HepG2 (cell line): ENCODE results near the gene SLC2A2. TPM values are rescaled to one million over a fixed set of nuclear protein-coding genes. Genes with fewer than 3 reads are reported as not detected.

Source experiments
- KAT7 ChIP-seq: IDR thresholded peaks from 2 replicates; pipeline ENCODE4 v1.6.1; 2018; ENCODE audit warnings: borderline replicate concordance, missing compliant biosample characterization
- MLLT10 ChIP-seq: sonication (generic); formaldehyde crosslinking; IDR thresholded peaks from 2 replicates; pipeline ENCODE4 v1.4.0; 2020; ENCODE audit warnings: missing genetic modification reagents
- SNAPC2 ChIP-seq: sonication (generic); formaldehyde crosslinking; IDR thresholded peaks from 2 replicates; pipeline ENCODE4 v1.8.1; 2022; ENCODE audit warnings: mild to moderate bottlenecking, missing genetic modification reagents
- ZBED4 ChIP-seq: sonication (generic); formaldehyde crosslinking; IDR thresholded peaks from 2 replicates; pipeline ENCODE4 v1.4.0; 2020; ENCODE audit warnings: missing genetic modification reagents, borderline replicate concordance
- ZBTB10 ChIP-seq: sonication (generic); formaldehyde crosslinking; IDR thresholded peaks from 2 replicates; pipeline ENCODE4 v1.4.0; 2020; ENCODE audit warnings: missing genetic modification reagents, borderline replicate concordance
- ZBTB42 ChIP-seq: sonication (generic); formaldehyde crosslinking; IDR thresholded peaks from 2 replicates; pipeline ENCODE4 v1.5.0; 2020; ENCODE audit warnings: mild to moderate bottlenecking, missing genetic modification reagents
- ZNF12 ChIP-seq: sonication (generic); formaldehyde crosslinking; IDR thresholded peaks from 2 replicates; pipeline ENCODE4 v1.5.0; 2020; ENCODE audit warnings: missing genetic modification reagents
- ZNF567 ChIP-seq: sonication (generic); formaldehyde crosslinking; IDR thresholded peaks from 2 replicates; pipeline ENCODE4 v1.8.1; 2023; ENCODE audit warnings: mild to moderate bottlenecking, missing genetic modification reagents, borderline replicate concordance
- ZNF674 ChIP-seq: sonication (generic); formaldehyde crosslinking; IDR thresholded peaks from 2 replicates; pipeline ENCODE4 v1.5.0; 2020; ENCODE audit warnings: low read depth, mild to moderate bottlenecking, missing genetic modification reagents
- polyA plus RNA-seq, 8 experiments: library from polyadenylated mRNA; depleted of rRNA in 3 of 8; stranded (reverse) in 7 of 8; unstranded in 1 of 8; fragments of >200 nt; fragmentation: Illumina TruSeq in 4 of 8; extraction: Trizol in 4 of 8; gene quantifications; 2 replicates each; pipeline versions ENCODE4 v1.2.1 to v1.2.3, GENCODE V29; 2011 to 2016; ENCODE audit warnings: low read depth in 4 of 8, missing spikeins in 1 of 8, mixed read lengths in 1 of 8; ENCODE audit not compliant: insufficient read depth in 1 of 8
- total RNA-seq, 5 experiments: library from RNA; depleted of rRNA; stranded (reverse); fragments of >200 nt; fragmentation: Illumina TruSeq; extraction: Trizol; gene quantifications; 2 replicates each; pipeline ENCODE4 v1.2.3, GENCODE V29; 2016; ENCODE audit warnings: low read depth in 1 of 5
- TF ChIP-seq, protein P1 (sequence below), 2 experiments: sonication (generic) in 1 of 2; formaldehyde crosslinking in 1 of 2; IDR thresholded peaks; 2 replicates each; pipeline versions ENCODE4 v1.6.1 to v1.9.0; 2014 to 2022; ENCODE audit warnings: antibody characterized with exemption in 1 of 2, borderline replicate concordance in 1 of 2, inconsistent platforms in 1 of 2, low read depth in 1 of 2, missing genetic modification reagents in 1 of 2
- TF ChIP-seq, protein P2 (sequence below): sonication (generic); formaldehyde crosslinking; IDR thresholded peaks from 2 replicates; pipeline ENCODE4 v1.4.0; 2020; ENCODE audit warnings: missing genetic modification reagents

The SLC2A2 gene
- total and polyA plus RNA-seq, 2 of the 13 experiments (the other 11 are each of a cell fraction or from before 2014, with no cell fraction given), result 19.5 to 23.2 TPM

DNA sequence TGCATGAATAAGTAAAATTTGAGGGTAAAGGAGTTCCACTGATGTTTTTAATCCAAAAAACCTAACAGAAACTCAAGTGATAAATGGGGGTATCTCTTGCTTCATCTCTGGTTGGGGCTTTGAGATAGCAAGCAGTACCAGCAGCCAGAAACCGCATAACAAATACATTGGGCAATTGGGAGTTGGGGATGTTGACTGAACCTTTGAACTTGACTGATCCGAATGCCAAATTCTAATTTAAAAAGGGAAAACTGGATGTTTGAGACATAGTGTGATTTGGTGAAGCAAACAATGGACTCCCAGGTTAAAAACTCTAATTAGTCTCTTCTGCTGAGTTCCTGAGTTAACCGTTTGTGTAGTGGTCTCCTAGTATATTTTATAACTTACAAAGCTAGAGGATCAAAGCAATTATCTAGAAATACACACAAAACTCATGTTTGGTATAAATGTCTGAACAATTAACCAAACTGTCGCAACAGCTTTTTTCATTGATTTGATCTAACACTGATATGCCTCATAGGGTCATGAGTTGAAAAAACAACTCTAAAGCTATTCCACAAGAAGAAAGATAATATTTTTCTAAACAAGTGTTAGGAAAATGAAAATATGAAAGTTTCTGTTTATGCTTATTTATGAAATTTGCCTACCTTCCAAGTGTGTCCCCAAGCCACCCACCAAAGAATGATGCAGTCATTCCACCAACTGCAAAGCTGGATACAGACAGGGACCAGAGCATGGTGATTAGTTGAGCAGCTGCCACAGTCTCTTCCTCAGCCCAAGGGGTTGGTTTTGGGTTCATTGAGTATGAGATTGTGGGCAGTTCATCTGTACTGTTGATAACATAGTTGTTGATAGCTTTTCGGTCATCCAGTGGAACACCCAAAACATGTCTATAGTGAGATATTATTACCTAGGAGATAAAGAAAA is 12.4 kb downstream of the SLC2A2 start (continued):
- TF ChIP-seq ZBED4 (peak; percentile 62; the same call in 1 of the 2 replicates), ZNF674 (CRISPR knock-in tag) (no peak), ZBTB42 (no peak), ZBTB10 (CRISPR knock-in tag) (peak; percentile 71; the same call in 1 of the 2 replicates), SNAPC2 (CRISPR knock-in tag) (no peak), MLLT10 (no peak), ZNF12 (peak; percentile 75; the same call in 1 of the 2 replicates), ZNF567 (no peak), KAT7 (CRISPR knock-in tag) (0 out of 2 replicates have a peak, but pooled peaks have one; percentile 37)
- TF ChIP-seq, protein P1, sequence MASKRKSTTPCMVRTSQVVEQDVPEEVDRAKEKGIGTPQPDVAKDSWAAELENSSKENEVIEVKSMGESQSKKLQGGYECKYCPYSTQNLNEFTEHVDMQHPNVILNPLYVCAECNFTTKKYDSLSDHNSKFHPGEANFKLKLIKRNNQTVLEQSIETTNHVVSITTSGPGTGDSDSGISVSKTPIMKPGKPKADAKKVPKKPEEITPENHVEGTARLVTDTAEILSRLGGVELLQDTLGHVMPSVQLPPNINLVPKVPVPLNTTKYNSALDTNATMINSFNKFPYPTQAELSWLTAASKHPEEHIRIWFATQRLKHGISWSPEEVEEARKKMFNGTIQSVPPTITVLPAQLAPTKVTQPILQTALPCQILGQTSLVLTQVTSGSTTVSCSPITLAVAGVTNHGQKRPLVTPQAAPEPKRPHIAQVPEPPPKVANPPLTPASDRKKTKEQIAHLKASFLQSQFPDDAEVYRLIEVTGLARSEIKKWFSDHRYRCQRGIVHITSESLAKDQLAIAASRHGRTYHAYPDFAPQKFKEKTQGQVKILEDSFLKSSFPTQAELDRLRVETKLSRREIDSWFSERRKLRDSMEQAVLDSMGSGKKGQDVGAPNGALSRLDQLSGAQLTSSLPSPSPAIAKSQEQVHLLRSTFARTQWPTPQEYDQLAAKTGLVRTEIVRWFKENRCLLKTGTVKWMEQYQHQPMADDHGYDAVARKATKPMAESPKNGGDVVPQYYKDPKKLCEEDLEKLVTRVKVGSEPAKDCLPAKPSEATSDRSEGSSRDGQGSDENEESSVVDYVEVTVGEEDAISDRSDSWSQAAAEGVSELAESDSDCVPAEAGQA (IDR thresholded peaks at IDR 0.05; ENCODE audit: low read depth), result no peak
- TF ChIP-seq, protein P1 (CRISPR knock-in tag; IDR thresholded peaks at IDR 0.05; ENCODE audit: borderline replicate concordance), result no peak; the same call in 1 of the 2 replicates
- TF ChIP-seq, protein P2, sequence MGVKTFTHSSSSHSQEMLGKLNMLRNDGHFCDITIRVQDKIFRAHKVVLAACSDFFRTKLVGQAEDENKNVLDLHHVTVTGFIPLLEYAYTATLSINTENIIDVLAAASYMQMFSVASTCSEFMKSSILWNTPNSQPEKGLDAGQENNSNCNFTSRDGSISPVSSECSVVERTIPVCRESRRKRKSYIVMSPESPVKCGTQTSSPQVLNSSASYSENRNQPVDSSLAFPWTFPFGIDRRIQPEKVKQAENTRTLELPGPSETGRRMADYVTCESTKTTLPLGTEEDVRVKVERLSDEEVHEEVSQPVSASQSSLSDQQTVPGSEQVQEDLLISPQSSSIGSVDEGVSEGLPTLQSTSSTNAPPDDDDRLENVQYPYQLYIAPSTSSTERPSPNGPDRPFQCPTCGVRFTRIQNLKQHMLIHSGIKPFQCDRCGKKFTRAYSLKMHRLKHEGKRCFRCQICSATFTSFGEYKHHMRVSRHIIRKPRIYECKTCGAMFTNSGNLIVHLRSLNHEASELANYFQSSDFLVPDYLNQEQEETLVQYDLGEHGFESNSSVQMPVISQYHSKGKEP (CRISPR knock-in tag), result no peak
